ENCODE measurements around the gene ZNF207.

- TF ChIP-seq CTCF (conservative IDR thresholded peaks at IDR 0.05; ENCODE audit: low read depth, low read length): no peak
- no peak for TF ChIP-seq EZH2phosphoT487 (IDR thresholded peaks at IDR 0.05; ENCODE audit: borderline replicate concordance, low read length)
- no peak for TF ChIP-seq EZH2 (IDR thresholded peaks at IDR 0.05; ENCODE audit: low read length, unreplicated experiment)
Measured at GRCh38 chr17:32429598-32429997, 79.6 kb downstream of the ZNF207 start.
